Kidney glomerular epithelial cell (primary cell): ENCODE measurements around the gene CD302.
A peak's percentile ranks its signal among the peaks of the same experiment; 100 is the strongest.
"Not testable (repeated sequence)": the region's sequence is repeated elsewhere in the genome, so short reads cannot be mapped to it uniquely, and the experiment has no call there.

Experiments
- DNase-seq: peaks from one replicate; lab custom pipeline; 2025; lab: John Stamatoyannopoulos, UW

CD302 gene, protein sequence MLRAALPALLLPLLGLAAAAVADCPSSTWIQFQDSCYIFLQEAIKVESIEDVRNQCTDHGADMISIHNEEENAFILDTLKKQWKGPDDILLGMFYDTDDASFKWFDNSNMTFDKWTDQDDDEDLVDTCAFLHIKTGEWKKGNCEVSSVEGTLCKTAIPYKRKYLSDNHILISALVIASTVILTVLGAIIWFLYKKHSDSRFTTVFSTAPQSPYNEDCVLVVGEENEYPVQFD

DNA sequence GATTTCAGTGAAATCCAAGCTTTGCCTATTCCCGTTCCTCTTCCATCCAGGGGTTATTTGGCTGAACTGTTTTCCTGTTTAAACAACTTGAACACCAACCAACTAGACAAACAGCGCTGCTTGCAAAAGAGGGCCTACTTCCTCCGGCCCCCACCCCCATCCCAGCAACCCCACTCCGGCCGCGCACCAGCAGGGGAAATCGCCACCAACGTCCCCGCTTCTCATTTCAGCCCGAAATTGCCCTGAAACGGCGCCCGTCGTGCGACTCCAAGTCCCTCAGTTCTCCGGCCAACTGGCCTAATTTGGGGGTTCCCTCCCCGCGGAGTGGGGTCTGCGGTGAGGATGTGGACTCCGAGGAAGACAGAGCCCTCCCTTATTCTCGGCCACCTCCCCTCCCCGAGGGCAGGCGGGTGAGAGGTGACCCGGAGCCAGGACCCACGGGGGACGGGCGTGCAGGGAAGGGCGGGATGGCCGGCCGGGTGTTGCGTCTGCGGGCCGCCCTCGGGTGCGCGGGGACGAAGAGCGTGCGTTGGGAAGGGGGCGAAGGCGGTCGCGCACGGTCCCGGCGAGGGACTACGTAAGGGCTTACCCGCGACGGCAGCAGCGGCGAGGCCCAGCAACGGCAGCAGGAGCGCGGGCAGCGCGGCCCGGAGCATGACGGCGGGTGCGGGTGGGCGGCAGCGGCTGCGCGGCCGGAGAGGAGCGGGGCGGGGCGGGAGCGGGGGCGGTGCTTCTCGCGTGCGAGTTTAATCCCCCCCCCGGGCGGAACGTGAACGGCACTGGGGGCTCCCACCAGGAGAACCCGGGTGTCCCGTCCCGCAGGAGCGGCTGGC, at the start of gene CD302:
TSS of gene CD302 (minus strand) at position 666 of the 833 bp plus-strand sequence. CDS start at position 656, 10 bp downstream.
- DNase-seq: no peak

DNA sequence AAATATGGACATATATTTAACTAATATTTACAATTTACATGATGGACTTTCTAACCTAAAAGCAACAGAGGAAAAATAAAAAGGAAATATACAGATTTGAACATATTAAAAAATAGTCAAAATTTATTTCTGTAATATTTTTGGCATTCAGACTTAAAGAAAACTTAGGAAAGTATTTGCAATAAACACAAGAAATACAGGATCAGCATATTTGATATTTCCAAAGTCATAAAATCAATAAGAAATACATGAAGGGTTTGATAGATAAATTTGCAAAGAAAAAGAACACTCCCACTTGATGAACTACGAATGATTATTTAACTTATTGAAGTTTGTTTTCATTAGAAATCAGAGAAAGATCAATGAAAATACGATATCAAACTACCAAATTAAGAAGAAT, 48.6 kb upstream of the CD302 start:
- no peak for DNase-seq

DNA sequence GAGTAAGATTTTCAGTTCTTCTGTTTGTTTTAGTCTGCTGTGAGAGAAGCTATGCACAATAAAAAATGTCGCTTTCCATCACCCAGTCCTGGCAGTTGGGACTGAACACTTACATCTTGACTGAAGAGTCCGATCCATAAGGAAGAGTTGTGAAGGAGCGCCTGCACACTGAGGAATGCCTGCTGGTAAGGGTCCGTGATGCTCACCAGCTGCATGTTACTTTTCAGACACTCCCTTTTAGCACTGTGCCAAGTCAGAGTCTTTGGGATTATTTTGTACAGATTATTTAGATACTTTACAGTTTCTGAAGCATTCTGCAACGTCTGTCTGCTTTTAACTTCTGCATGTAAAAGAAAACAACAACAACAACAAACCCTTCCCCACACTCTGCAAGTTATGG, 42.6 kb upstream of the CD302 start:
- no peak for DNase-seq

DNA sequence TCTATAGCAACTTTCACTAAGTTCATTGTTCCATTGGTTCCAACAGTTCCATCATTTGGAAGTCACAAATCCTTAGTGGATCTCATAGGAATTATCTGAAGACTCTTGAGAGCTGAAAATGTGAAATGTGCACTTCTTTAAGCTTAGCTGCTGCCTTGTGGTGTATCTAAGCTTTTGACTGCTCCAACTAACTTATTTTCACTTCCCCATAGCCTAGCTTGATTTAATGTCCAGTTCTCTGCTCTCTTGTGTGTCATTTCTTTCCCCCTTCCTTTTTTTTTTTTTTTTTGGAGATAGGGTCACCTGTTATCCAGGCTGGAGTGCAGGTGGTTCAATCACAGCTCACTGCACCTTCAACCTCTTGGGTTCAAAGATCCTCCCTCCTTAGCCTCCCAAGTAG, 34.9 kb upstream of the CD302 start:
- no peak for DNase-seq

DNA sequence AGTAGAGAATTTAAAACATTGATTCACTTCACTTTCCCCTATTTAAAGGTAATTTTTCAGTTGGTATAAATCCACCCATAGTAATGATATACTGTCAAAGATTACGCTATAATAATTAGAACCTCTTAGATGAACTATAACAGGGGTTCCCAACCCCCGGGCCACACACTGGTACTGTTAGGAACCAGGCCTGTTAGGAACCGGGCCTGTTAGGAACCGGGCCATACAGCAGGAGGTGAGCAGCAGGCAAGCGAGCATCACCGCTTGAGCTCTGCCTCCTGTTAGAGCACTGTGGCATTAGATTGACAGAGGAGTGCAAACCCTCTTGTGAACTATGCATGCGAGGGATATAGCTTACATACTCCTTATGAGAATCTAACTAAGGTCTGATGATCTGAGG, 34.0 kb upstream of the CD302 start:
- no peak for DNase-seq

DNA sequence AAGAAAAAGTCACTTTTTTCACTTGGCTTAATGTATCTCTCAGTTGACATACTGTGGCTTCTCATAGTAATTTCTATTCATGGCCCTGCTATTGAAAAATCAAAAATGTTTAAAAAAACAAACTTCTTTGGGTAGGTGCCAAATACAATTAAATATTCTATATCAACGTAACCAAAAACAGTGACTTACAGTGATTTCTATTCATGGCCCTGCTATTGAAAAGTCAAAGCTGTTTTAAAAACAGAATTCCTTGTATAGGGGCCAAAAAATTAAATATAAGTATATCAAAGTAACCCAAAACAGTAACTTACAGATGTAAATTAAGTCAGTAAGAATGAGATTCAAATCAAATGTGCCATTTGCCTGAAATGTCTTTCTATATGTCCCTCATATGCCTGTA, 31.4 kb upstream of the CD302 start:
- DNase-seq: no peak

DNA sequence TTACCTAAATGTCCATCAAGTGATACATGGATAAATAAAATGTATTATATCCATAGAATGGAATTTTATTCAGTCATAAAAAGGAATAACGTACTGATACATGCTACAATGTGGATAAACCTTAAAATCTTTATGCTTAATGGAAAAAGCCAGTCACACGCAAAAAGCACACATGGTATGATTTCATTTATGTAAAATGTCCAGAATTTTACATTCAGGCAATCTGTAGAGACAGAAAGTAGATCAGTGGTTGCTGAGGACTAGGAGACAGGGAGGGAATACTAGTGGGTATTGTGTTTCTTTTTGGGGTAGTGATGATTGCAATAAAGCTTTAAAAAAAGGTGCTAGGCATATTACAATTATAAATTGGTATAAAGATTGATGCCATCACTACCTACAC, 30.7 kb upstream of the CD302 start:
- DNase-seq: no peak

DNA sequence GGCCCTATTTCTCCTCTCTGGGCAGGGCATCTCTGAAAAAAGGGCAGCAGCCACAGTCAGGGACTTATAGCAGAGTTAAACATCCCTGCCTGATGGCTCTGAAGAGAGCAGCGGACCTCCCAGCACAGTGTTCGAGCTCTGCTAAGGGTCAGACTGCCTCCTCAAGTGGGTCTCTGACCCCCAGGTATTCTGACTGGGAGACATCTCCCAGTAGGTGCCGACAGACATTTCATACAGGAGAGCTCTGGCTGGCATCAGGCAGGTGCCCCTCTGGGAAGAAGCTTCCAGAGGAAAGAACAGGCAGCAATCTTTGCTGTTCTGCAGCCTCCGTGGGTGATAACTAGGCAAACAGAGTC, 24.4 kb upstream of the CD302 start:
- not testable (repeated sequence) for DNase-seq

DNA sequence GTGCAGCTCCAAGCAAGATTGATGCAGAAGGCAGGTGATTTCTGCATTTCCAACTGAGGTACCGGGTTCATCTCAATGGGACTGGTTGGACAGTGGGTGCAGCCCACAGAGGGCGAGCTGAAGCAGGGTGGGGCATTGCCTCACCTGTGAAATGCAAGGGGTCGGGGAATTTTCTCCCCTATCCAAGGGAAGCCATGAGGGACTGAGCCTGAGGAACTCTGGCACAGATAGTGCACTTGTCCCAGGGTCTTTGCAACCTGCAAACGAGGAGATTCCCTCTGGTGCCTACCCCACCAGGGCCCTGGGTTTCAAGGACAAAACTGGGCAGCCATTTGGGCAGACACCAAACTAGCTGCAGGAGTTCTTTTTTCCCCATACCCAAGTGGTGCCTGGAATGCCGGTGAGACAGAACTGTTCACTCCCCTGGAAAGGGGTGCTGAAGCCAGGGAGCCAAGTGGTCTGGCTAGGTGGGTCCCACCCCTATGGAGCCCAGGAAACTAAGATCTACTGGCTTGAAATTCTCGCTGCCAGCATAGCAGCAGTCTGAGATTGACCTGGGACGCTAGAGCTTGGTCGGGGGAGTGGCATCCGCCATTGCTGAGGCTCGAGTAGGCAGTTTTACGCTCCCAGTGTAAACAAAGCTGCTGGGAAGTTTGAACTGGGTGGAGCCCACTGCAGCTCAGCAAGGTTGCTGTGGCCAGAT, 23.9 kb upstream of the CD302 start:
- not testable (repeated sequence) for DNase-seq

DNA sequence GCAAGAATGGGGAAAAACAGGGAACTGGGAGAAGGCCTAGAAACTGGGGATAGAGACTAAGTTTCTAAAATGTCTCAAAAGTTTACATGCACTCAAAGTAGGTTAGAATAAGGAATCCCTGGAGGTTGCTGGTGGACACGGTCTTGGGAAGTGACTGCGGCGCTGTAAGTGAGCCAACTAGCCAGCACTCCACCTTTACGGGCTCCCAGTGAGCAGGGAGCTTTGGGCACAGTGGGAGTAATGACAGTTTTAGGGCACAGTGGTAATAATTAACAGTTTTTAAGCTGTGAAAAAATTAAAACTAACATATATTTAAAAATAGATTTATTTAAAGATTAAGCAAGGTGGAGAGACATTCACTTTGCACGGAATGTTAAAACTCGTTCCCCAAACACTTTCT, 20.9 kb upstream of the CD302 start:
- no peak for DNase-seq

DNA sequence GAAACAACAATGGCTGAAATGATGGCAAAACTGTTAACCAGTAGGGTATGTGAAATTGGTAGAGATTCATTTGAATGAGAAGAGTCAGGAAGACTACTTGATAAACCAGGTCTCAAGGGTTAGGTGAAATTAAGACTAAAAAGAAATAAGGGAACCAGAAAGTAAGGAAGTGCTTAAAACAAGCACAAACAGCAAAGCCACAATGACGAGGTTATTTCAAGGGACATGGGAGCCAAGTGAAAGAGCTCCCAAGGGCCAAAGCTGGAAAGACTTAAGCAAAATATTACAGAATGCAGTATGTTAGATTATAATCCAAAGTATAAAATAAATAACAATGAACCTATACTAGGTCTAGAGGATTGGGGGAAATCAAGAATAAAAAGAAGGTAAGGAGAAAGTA, 19.3 kb upstream of the CD302 start:
- no peak for DNase-seq

DNA sequence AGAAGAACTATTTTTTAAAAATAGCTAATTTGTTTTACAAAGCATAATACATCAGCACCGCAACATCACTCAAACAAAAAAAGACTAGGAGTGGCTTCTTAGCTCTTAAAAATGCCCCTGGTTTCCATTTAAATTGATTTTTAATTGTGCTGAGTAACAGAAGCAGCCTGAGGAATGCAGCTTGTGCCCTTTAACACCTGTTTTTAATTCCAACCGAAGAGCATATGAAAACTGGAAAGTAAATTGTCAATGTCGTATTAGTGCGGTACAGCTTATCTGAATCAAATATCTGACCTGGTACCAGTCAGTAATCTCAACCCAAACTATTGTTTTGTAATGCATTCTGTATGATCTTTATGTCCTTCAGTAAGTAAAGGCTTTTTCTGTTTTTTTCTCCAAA, 13.2 kb upstream of the CD302 start:
- DNase-seq: no peak

DNA sequence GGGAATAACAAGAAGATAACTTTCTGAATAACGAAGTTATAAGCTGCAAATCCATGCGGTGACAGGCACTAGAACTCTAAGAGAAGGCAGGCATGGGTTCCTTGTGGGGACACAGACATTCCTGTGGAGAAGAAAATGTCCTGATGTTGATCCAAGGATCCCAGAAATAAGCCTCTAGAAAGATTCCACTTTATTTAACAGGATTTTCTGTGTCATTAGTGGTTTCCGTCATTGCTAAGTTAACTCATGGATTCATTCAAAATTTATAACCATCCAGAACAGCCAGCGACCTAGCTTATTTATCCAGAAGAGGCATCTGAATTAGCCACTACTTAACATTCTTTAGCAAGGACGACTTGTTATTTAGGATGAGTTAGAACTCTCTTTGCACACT, 10.0 kb upstream of the CD302 start:
- no peak for DNase-seq

DNA sequence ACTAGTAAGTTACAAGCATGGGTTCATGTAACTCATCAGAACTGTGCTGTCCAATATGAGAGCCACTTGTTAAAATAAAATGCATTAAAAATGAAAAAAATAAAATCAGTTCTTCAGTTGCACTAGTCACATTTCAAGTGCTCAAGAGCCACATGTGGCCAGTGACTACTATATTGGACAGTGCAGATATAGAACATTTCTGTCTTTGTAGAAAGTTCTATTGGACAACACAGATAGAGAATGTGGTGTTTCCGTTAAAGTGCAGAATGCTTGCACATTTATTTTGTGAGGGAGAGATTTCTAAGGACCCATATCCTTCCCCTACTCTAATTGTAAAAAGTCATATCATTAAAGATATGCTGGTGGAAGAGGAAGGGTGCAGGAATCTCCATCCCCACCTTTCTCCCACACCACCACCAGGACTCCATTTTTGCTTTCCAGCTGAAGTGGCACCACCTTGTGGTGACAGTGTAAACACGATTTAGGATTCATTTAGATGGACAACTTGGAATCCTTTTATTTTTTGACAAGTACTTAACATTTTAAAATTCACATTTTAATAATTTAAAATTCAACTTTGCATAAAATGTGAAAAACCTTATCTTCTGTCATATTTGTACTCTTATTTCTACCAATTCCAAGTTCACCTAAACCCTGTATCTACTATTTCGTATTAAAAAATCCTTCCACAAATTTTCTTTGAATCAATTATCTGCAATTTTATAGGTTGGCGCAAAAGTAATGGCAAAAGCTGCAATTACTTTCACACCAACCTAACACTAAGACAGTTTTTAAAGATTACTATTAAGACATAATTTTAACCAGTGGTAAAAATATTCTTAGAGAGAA, 9.4 kb upstream of the CD302 start:
- DNase-seq: peak; percentile 11

DNA sequence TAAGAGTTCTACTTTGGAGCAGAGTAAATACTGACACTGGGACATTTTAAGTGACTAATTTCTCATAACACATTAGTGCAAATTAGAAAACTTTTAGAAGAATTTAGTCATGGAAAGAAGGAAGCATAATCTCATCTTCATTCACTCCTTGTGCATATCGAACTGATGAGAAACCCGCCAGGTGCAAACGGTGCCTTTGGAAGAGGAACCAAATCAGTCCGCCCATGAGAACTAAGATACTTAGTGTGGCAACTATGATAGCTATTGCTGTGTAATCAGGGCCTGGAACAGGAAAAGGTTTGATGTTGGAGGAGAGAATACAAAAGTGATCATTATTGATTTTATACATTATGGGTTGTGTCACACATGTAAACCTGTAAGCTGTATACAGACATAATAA, 6.9 kb upstream of the CD302 start:
- no peak for DNase-seq

DNA sequence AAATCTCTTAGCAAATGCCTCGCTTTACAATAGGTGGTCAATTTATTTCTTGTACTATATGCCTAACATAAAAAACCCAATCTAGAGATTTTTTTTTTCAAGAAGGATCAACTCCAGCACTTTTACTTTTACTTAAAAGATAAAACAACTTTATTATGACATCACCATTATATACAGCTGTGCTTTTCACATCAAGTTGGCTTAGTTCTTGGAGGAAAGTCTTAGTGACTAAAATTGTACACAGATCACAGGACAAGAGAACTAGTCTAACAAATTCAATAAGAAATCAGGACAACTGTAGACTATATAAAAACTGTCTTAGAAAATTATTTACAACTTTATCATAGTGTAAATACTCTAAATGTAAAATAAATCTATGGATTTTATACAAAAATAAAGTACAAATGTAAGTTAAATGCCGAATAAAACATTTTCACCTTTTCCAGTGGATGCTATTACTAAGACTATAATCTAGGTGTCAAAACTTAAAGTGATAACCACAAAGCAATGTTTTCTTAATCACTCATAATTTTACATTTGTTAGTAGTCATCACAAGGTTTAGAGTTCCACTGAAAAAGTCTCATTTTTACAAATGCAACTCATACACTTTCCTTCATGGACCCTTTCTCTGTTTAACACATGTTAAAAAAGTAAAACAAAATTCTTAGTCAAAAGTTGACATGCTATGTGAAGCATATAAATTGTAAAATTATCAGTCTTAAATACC, 5.4 kb upstream of the CD302 start:
- no peak for DNase-seq

DNA sequence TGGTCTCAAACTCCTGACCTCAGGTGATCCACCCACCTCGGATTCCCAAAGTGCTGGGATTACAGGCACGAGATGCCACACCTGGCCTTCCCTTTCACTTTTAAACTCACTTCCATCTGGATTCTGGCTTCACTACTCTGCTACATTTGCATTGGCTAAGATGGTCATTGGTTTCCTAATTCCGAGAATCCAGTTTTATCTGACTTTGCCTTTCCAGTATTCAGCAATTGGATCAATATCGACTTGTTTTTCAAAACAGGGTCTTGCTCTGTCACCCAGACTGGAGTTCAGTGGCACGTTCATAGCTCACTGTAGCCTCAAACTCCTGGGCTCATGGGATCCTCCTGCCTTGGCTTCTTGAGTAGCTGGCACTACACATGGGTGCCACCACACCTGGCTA, 4.7 kb upstream of the CD302 start:
- DNase-seq: no peak

DNA sequence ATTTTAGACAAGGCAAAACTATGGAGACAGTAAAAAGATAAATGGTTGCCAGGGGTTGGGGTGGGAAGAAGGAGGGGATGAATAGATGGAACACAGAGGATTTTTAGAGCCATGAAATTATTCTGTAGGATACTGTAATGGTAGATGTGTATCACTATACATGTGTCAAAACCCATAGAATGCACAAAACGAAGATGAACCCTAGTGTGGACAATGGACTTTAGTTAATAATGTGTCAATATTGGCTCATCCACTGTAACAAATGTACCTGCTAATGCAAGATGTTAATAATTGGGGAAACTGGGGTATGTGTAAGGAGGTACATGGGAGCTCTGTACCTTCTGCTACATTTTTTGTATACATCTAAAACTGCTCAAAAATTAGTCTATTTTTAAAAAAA, 1.8 kb upstream of the CD302 start:
- DNase-seq: no peak

DNA sequence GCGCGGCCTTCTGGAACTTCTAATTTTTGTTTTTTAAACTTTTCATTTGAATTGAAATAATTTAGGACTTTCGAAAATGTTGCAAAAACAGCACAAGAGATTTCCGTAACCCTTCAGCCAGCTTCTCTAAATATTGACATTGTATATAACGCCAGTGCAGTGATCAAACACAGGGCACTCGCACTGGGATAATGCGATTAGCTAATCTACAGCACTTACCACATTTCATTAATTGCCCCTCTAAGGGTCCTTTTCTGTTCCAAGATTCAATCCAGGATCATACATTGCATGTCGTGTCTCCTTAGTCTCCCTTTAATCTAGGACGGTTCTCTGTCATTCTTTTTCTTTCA, 343 bp upstream of the CD302 start:
- DNase-seq: no peak

DNA sequence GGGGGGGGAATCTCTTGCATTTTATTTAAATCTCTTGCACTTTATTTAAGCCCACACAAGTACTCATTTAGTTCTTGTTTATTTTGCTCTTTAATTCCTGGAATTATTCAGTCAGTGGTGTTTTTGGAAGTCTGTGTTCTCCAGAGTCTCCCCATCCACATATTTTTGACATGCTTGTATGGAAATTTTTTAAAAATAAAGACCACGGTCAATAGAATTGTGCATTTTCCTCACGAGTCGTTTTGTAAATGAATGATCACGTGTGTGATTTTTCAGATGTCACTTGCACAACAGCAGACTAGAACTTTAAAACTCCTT, 824 bp downstream of the CD302 start:
- no peak for DNase-seq

DNA sequence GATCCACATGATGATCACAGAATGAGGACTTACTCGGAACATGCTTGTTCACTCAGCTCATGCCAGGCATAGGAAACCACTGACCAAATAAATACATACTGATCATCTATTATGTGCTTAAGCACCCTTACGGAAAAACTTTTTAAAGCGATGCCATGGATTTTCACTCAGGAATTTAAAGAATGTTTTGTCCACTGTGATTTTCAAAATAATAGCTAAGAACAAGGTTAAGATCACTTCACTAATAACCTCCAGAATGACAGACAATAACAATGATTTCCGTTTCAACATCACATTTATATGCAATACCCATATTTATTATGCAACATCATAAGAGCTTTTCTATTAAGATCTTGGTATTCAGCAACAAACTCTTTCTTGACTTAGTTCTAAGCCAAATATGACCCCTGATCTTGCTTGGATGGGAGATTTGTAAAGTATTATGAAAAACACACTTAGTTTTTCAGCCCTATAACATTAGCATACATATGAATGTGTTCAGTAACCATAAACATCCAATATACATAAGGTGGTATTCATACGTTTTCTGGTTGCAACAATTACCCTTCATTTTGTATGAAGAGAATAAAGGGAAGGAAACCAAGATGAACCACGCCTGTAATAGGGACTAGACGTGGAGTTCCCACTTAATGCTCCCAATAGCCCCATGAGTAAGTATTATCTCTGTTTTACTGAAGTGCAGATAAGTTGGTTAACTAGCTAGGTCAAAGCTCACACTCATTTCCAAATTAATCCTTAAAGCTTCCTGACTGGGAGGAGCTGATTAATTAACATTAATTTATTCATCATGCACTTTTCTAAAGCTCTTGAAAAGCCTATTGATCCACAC, 1.9 kb downstream of the CD302 start:
- DNase-seq: no peak
